WTC11 (cell line): Measurements from ENCODE around the gene PTEN.

ENCODE experiments used
- FOXK1 ChIP-seq: sonication (generic); formaldehyde crosslinking; IDR thresholded peaks from 2 replicates; pipeline ENCODE4 v1.8.0; 2022; ENCODE audit warnings: mild to moderate bottlenecking, moderate library complexity, missing genetic modification reagents
- GABPB1 ChIP-seq: sonication (generic); formaldehyde crosslinking; IDR thresholded peaks from 2 replicates; pipeline ENCODE4 v1.8.1; 2023; ENCODE audit warnings: mild to moderate bottlenecking, missing genetic modification reagents
- GTF2I ChIP-seq: fragments of 250-450 bp; sonication (Bioruptor Pico); conservative IDR thresholded peaks from 2 replicates; pipeline ENCODE4 v1.4.0; 2021; ENCODE audit warnings: mild to moderate bottlenecking
- RELA ChIP-seq: sonication (generic); formaldehyde crosslinking; IDR thresholded peaks from 2 replicates; pipeline ENCODE4 v1.8.1; 2022; ENCODE audit warnings: missing genetic modification reagents, mild to moderate bottlenecking, borderline replicate concordance
- ZNF121 ChIP-seq: sonication (generic); formaldehyde crosslinking; IDR thresholded peaks from 2 replicates; pipeline ENCODE4 v1.8.0; 2023; ENCODE audit warnings: missing genetic modification reagents
- TF ChIP-seq, protein P1 (sequence below): fragments of 200-600 bp; IDR thresholded peaks from 2 replicates; pipeline ENCODE4 v1.8.0; 2022; ENCODE audit warnings: antibody characterized with exemption
- TF ChIP-seq, protein P2 (sequence below): fragments of 250-450 bp; sonication (Bioruptor Pico); IDR thresholded peaks from 2 replicates; pipeline ENCODE4 v1.9.0; 2021; ENCODE audit warnings: mild to moderate bottlenecking, borderline replicate concordance
- TF ChIP-seq, protein P3 (sequence below): sonication (generic); formaldehyde crosslinking; IDR thresholded peaks from 2 replicates; pipeline ENCODE4 v1.8.0; 2023; ENCODE audit warnings: mild to moderate bottlenecking, missing genetic modification reagents

DNA sequence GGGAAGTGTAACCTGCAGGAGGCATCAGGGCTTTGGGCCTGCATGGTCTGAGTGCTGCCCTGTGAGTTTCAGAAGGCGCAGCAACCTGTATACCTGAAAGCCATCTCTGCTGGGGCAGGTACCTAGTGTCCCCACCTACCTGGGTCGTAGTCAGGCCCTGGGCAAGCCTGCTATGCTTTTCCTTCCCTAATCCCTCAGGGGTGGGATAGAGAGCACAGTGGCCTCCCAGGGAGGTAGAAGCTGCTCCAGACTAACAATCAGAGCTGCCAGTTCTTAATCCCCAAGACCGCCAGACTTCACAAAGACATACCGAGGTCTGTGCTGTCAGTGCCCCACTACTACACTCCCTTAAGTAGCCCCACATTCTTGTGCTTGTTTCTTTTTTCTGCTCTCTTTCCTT, 52.0 kb downstream of the PTEN start:
- TF ChIP-seq, protein P1, sequence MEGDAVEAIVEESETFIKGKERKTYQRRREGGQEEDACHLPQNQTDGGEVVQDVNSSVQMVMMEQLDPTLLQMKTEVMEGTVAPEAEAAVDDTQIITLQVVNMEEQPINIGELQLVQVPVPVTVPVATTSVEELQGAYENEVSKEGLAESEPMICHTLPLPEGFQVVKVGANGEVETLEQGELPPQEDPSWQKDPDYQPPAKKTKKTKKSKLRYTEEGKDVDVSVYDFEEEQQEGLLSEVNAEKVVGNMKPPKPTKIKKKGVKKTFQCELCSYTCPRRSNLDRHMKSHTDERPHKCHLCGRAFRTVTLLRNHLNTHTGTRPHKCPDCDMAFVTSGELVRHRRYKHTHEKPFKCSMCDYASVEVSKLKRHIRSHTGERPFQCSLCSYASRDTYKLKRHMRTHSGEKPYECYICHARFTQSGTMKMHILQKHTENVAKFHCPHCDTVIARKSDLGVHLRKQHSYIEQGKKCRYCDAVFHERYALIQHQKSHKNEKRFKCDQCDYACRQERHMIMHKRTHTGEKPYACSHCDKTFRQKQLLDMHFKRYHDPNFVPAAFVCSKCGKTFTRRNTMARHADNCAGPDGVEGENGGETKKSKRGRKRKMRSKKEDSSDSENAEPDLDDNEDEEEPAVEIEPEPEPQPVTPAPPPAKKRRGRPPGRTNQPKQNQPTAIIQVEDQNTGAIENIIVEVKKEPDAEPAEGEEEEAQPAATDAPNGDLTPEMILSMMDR, result no peak
- TF ChIP-seq, protein P2, sequence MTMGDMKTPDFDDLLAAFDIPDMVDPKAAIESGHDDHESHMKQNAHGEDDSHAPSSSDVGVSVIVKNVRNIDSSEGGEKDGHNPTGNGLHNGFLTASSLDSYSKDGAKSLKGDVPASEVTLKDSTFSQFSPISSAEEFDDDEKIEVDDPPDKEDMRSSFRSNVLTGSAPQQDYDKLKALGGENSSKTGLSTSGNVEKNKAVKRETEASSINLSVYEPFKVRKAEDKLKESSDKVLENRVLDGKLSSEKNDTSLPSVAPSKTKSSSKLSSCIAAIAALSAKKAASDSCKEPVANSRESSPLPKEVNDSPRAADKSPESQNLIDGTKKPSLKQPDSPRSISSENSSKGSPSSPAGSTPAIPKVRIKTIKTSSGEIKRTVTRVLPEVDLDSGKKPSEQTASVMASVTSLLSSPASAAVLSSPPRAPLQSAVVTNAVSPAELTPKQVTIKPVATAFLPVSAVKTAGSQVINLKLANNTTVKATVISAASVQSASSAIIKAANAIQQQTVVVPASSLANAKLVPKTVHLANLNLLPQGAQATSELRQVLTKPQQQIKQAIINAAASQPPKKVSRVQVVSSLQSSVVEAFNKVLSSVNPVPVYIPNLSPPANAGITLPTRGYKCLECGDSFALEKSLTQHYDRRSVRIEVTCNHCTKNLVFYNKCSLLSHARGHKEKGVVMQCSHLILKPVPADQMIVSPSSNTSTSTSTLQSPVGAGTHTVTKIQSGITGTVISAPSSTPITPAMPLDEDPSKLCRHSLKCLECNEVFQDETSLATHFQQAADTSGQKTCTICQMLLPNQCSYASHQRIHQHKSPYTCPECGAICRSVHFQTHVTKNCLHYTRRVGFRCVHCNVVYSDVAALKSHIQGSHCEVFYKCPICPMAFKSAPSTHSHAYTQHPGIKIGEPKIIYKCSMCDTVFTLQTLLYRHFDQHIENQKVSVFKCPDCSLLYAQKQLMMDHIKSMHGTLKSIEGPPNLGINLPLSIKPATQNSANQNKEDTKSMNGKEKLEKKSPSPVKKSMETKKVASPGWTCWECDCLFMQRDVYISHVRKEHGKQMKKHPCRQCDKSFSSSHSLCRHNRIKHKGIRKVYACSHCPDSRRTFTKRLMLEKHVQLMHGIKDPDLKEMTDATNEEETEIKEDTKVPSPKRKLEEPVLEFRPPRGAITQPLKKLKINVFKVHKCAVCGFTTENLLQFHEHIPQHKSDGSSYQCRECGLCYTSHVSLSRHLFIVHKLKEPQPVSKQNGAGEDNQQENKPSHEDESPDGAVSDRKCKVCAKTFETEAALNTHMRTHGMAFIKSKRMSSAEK (CRISPR knock-in tag), result no peak
- TF ChIP-seq FOXK1 (CRISPR knock-in tag), result no peak
- TF ChIP-seq ZNF121 (CRISPR knock-in tag), result no peak
- TF ChIP-seq RELA (CRISPR knock-in tag), result no peak
- TF ChIP-seq, protein P3, sequence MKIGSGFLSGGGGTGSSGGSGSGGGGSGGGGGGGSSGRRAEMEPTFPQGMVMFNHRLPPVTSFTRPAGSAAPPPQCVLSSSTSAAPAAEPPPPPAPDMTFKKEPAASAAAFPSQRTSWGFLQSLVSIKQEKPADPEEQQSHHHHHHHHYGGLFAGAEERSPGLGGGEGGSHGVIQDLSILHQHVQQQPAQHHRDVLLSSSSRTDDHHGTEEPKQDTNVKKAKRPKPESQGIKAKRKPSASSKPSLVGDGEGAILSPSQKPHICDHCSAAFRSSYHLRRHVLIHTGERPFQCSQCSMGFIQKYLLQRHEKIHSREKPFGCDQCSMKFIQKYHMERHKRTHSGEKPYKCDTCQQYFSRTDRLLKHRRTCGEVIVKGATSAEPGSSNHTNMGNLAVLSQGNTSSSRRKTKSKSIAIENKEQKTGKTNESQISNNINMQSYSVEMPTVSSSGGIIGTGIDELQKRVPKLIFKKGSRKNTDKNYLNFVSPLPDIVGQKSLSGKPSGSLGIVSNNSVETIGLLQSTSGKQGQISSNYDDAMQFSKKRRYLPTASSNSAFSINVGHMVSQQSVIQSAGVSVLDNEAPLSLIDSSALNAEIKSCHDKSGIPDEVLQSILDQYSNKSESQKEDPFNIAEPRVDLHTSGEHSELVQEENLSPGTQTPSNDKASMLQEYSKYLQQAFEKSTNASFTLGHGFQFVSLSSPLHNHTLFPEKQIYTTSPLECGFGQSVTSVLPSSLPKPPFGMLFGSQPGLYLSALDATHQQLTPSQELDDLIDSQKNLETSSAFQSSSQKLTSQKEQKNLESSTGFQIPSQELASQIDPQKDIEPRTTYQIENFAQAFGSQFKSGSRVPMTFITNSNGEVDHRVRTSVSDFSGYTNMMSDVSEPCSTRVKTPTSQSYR, result no peak
- TF ChIP-seq GTF2I (CRISPR knock-in tag), result no peak
- no peak for TF ChIP-seq GABPB1 (CRISPR knock-in tag)
